GM15510 (cell line): Measurements from ENCODE around the gene SVIL.

Experiments used
- POLR2A ChIP-seq: IDR thresholded peaks from 3 replicates; pipeline ENCODE4 v1.6.1; 2011; ENCODE audit warnings: borderline replicate concordance; ENCODE audit not compliant: insufficient read length; ENCODE audit errors: extremely low read depth

SVIL gene

GRCh38 chr10:29636178-29636577 is 1.4 kb upstream of the SVIL start:
- no peak for TF ChIP-seq POLR2A

GRCh38 chr10:29635711-29636144 is 957 bp upstream of the SVIL start:
- no peak for TF ChIP-seq POLR2A

GRCh38 chr10:29634105-29634504 is 666 bp downstream of the SVIL start:
- TF ChIP-seq POLR2A, result no peak

- TF ChIP-seq POLR2A, result no peak
Observed at GRCh38 chr10:29631049-29631339, 3.8 kb downstream of the SVIL start.

GRCh38 chr10:29630205-29631048 is 4.3 kb downstream of the SVIL start:
- no peak for TF ChIP-seq POLR2A

- no peak for TF ChIP-seq POLR2A
Observed at GRCh38 chr10:29628912-29629526, 5.8 kb downstream of the SVIL start.

GRCh38 chr10:29628311-29628710 is 6.5 kb downstream of the SVIL start:
- TF ChIP-seq POLR2A, result no peak

- no peak for TF ChIP-seq POLR2A
Observed at GRCh38 chr10:29627201-29628132, 7.3 kb downstream of the SVIL start.

- TF ChIP-seq POLR2A, result no peak
Observed at GRCh38 chr10:29623797-29624196, 11.0 kb downstream of the SVIL start.

GRCh38 chr10:29622382-29622922 is 12.3 kb downstream of the SVIL start:
- TF ChIP-seq POLR2A, result no peak

GRCh38 chr10:29621161-29621560 is 13.6 kb downstream of the SVIL start:
- TF ChIP-seq POLR2A, result no peak

GRCh38 chr10:29620112-29620690 is 14.6 kb downstream of the SVIL start:
- no peak for TF ChIP-seq POLR2A

GRCh38 chr10:29619241-29619669 is 15.5 kb downstream of the SVIL start:
- no peak for TF ChIP-seq POLR2A

- TF ChIP-seq POLR2A, result no peak
Observed at GRCh38 chr10:29618341-29619171, 16.2 kb downstream of the SVIL start.
